ENCODE measurements around the gene PAPPA2.

DNA sequence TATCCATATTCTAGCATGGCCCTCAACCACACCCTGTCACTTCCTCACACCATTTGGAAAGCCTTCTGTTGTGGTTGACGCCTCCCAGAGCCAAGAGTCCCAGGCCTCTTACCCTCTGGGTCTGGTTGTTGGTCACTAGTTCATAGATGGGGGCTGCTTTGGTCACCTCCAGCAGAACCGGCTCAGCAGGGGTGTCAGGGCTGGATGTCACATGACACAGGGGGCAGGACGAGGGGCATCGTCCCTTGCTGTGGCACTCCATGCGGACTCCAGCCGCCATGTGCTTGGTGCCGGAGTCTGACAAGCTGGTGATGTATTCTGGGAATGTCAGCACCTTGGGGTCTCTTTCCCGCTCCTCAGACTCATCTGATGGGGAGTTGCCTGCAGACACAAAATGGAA is 431.5 kb downstream of the PAPPA2 start:
- TF ChIP-seq, protein P1, sequence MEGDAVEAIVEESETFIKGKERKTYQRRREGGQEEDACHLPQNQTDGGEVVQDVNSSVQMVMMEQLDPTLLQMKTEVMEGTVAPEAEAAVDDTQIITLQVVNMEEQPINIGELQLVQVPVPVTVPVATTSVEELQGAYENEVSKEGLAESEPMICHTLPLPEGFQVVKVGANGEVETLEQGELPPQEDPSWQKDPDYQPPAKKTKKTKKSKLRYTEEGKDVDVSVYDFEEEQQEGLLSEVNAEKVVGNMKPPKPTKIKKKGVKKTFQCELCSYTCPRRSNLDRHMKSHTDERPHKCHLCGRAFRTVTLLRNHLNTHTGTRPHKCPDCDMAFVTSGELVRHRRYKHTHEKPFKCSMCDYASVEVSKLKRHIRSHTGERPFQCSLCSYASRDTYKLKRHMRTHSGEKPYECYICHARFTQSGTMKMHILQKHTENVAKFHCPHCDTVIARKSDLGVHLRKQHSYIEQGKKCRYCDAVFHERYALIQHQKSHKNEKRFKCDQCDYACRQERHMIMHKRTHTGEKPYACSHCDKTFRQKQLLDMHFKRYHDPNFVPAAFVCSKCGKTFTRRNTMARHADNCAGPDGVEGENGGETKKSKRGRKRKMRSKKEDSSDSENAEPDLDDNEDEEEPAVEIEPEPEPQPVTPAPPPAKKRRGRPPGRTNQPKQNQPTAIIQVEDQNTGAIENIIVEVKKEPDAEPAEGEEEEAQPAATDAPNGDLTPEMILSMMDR (conservative IDR thresholded peaks at IDR 0.05; ENCODE audit: low read depth, low read length): no peak
- TF ChIP-seq, protein P2, sequence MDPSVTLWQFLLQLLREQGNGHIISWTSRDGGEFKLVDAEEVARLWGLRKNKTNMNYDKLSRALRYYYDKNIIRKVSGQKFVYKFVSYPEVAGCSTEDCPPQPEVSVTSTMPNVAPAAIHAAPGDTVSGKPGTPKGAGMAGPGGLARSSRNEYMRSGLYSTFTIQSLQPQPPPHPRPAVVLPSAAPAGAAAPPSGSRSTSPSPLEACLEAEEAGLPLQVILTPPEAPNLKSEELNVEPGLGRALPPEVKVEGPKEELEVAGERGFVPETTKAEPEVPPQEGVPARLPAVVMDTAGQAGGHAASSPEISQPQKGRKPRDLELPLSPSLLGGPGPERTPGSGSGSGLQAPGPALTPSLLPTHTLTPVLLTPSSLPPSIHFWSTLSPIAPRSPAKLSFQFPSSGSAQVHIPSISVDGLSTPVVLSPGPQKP (IDR thresholded peaks at IDR 0.05; ENCODE audit: borderline replicate concordance, low read depth, low read length): no peak
- TF ChIP-seq RCOR1 (IDR thresholded peaks at IDR 0.05; ENCODE audit: insufficient replicate concordance, low read length): no peak
- no peak for TF ChIP-seq POLR2A (IDR thresholded peaks at IDR 0.05; ENCODE audit: low read depth, low read length)
- no peak for TF ChIP-seq RAD21 (IDR thresholded peaks at IDR 0.05; ENCODE audit: low read length)
